GM13976 (cell line): Measurements from ENCODE around the gene KDM4B.

Experiments used
- DNase-seq: peaks from one replicate; pipeline ENCODE4 v3.0.0; 2012; ENCODE audit warnings: low spot score
- CTCF ChIP-seq: IDR thresholded peaks from 2 replicates; pipeline ENCODE4 v1.5.1; 2012; ENCODE audit warnings: borderline replicate concordance, mild to moderate bottlenecking; ENCODE audit not compliant: insufficient read depth; ENCODE audit errors: extremely low read depth, missing control alignments, control extremely low read depth
- in situ Hi-C: fragments of 300-500 bp; cut with MboI; formaldehyde crosslinking; loops from one replicate; pipeline ENCODE4 v1.12.0; 2022; ENCODE audit warnings: low sequenced_read_pairs, mixed read lengths, inconsistent platforms; ENCODE audit not compliant: unreplicated experiment

Gene KDM4B

GRCh38 chr19:4967738-4968461 is 1.0 kb upstream of the KDM4B start:
- in situ Hi-C loops, result no loop called here
- no peak for TF ChIP-seq CTCF
- DNase-seq, result no peak

GRCh38 chr19:4969292-4969771 is 419 bp downstream of the KDM4B start:
- TF ChIP-seq CTCF, result no peak
- no peak for DNase-seq
- in situ Hi-C loops, result no loop called here

- in situ Hi-C loops, result no loop called here
- no peak for TF ChIP-seq CTCF
- DNase-seq, result peak; percentile 66
Measured at GRCh38 chr19:4969772-4970531, 1.0 kb downstream of the KDM4B start.

GRCh38 chr19:4970558-4971423 is 1.9 kb downstream of the KDM4B start:
- in situ Hi-C loops, result no loop called here
- DNase-seq, result peak; percentile 30
- TF ChIP-seq CTCF, result no peak

GRCh38 chr19:4971424-4971793 is 2.5 kb downstream of the KDM4B start:
- peak; percentile 59 for DNase-seq
- no peak for TF ChIP-seq CTCF
- in situ Hi-C loops, result no loop called here

GRCh38 chr19:4971816-4972495 is 3.0 kb downstream of the KDM4B start:
- no peak for TF ChIP-seq CTCF
- in situ Hi-C loops, result no loop called here
- no peak for DNase-seq
